Esophagus squamous epithelium (tissue), 5 donors: ENCODE data around the gene UGT8. TPM values are rescaled to one million over a fixed set of nuclear protein-coding genes. Genes with fewer than 3 reads are reported as not detected.

Source experiments
- DNase-seq: peaks from one replicate; lab custom pipeline; 2025; lab: John Stamatoyannopoulos, UW
- H3K27ac ChIP-seq, 4 donors: fragments of 200-600 bp; sonication (generic); one replicate each; pipeline ENCODE4 v1.5.1; 2016 to 2019; ENCODE audit warnings: mild to moderate bottlenecking in 1 of 4
- H3K27me3 ChIP-seq, 4 donors: fragments of 200-600 bp; sonication (generic); 1 replicate in 3 of 4; 2 replicates in 1 of 4; pipeline versions ENCODE4 v1.5.1 to v1.6.0; 2017 to 2021; ENCODE audit warnings: antibody characterized with exemption in 1 of 4
- H3K36me3 ChIP-seq, 3 donors: fragments of 200-600 bp; sonication (generic); one replicate each; pipeline ENCODE4 v1.5.1; 2016 to 2019
- H3K4me1 ChIP-seq, 3 donors: fragments of 200-600 bp; sonication (generic); one replicate each; pipeline ENCODE4 v1.5.1; 2017 to 2019
- H3K4me3 ChIP-seq, 4 donors: fragments of 200-600 bp; sonication (generic); 1 replicate in 3 of 4; 2 replicates in 1 of 4; pipeline ENCODE4 v1.5.1; 2016 to 2019; ENCODE audit warnings: mild to moderate bottlenecking in 2 of 4, moderate library complexity in 1 of 4
- H3K9me3 ChIP-seq, 3 donors: fragments of 200-600 bp; sonication (generic); one replicate each; pipeline ENCODE4 v1.5.1; 2016 to 2019
- POLR2A ChIP-seq, 4 donors: fragments of 450-650 bp; IDR thresholded peaks; one replicate each; pipeline ENCODE4 v1.6.1; 2017; ENCODE audit warnings: antibody characterized with exemption in 4 of 4, mild to moderate bottlenecking in 4 of 4, moderate library complexity in 3 of 4
- WGBS, 2 donors: methylation state at CpG; one replicate each; pipeline ENCODE4 v1.1.5; 2018; 5-methylcytosine and 5-hydroxymethylcytosine counted together
- intact Hi-C: fragments of 100-400 bp; cut with DNase I; formaldehyde crosslinking; loops from one replicate; pipeline ENCODE4 v1.15.0; 2022
- total RNA-seq, 4 donors: library from RNA; depleted of rRNA; stranded (reverse); fragments of >200 nt; gene quantifications; one replicate each; pipeline ENCODE4 v1.1.0, GENCODE V29; 2016
- TF ChIP-seq, protein P1 (sequence below), 6 experiments: fragments of 450-650 bp in 4 of 6; fragments of 200-600 bp in 2 of 6; sonication (generic) in 2 of 6; IDR thresholded peaks; one replicate each; pipeline ENCODE4 v1.5.1; 2016 to 2019; ENCODE audit warnings: antibody characterized with exemption in 6 of 6, mild to moderate bottlenecking in 4 of 6, moderate library complexity in 4 of 6
- donor health status: DM: yes; HTN: yes; CAD: no.

Gene UGT8
- total RNA-seq, 4 donors from 2014 or later: 1.2 to 3.9 (median 2.1) TPM

DNA sequence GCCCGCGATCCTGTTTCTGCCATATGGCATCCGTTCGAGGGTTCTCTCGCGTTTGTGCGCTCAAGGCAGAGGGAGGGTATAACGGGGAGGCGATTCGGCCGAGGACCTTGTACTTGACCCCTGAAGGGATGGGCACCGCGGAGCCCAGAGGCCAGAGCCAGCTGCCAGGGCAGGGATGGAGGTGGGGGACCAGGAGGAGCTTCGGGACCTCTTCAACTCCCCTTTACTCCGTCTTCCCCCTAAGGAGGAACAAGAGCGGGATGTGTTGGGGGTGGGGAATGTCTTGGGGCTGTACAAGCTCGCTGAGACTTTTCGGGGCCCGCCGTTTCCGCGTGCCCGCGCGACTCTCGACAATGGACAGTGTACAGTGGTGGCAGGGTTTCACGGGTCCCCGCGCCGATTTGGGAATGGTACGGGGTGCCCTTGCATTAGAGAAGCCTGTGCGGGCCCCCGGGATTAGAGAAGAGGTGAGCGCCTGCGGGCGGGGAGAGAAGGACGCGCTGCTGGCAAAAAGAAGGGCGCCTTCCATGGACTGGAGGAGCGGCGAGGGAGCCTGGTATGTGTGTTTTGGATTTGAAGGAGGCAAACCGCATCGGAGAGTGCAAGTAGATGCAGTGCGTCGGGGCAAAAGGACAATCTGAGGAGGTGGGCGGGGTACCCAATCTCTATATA is 760 bp downstream of the UGT8 start:
- intact Hi-C loops: no loop called here
- Histone ChIP-seq H3K9me3 (no peaks in the 10 kb centered on the region), H3K4me1 (peaks cover 12 to 26% (median 18%) of the 10 kb centered on the region in 3 donors), H3K27me3 (peaks cover 0 to 59% (median 0%) of the 10 kb centered on the region in 4 donors), H3K27ac (peak overlapping the region in 1 of 4 donors; percentile 17), H3K4me3 (peak overlapping the region; percentile 36 to 69 (median 54)), H3K36me3 (no peaks in the 10 kb centered on the region)
- no peak for TF ChIP-seq POLR2A (IDR thresholded peaks at IDR 0.05)
- TF ChIP-seq, protein P1, sequence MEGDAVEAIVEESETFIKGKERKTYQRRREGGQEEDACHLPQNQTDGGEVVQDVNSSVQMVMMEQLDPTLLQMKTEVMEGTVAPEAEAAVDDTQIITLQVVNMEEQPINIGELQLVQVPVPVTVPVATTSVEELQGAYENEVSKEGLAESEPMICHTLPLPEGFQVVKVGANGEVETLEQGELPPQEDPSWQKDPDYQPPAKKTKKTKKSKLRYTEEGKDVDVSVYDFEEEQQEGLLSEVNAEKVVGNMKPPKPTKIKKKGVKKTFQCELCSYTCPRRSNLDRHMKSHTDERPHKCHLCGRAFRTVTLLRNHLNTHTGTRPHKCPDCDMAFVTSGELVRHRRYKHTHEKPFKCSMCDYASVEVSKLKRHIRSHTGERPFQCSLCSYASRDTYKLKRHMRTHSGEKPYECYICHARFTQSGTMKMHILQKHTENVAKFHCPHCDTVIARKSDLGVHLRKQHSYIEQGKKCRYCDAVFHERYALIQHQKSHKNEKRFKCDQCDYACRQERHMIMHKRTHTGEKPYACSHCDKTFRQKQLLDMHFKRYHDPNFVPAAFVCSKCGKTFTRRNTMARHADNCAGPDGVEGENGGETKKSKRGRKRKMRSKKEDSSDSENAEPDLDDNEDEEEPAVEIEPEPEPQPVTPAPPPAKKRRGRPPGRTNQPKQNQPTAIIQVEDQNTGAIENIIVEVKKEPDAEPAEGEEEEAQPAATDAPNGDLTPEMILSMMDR (IDR thresholded peaks at IDR 0.05): no peak
- WGBS, 2 donors: 1% methylated on average over 21 to 30 of the region's 46 CpGs
- DNase-seq: peak; percentile 2

DNA sequence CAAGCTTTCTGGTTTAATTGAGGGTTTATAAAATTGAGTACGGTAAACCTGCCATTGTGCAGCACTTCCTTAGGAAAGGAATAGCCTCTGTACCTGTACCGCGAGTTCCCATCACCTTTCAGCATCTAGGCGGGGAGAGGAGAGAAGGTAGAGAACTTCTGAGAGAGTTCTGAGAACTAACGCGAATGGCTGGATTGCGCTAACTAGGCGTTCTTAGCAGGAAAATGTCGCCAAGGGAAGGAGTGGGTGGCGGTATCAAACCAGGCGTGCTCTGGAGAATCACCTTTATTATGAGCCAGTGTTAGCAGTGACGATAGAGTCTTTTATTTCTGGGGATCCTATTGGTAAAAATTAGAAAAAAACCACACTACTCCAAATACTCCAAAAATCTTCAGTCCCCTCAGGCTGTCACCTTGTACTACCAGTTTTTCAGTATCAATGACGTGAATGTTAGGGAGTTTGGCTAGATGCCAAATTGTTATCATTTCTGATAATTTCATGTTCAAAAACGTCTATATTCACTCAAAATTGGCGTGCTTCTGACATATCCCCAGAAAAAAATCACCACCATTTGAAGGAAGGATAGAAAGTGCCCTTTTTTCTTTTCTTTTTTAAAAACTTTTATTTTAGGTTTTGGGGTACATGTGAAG is 1.4 kb downstream of the UGT8 start:
- no peak for DNase-seq

DNA sequence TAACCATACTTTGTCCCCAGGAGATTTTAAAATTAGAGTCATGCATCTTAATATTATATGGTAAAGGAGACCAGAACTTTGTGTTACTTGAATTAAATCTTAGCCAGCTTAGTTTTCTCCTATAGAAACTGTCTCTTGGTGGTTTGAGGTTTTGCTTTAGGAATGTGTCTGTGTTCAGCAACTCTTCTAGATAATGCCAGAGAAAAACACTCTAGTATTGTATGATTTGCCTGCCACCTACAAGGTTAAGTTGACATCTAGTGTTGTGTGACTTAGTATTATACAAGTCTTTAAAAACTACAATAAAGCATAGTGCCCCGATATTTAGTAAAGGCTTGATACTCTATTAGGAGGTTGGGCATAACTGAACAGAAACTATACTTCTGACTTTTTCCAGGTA is 2.1 kb downstream of the UGT8 start:
- peaks cover 12 to 26% (median 18%) of the 10 kb centered on the region in 3 donors for H3K4me1 ChIP-seq
- WGBS, 2 donors: 90 to 92% methylated on average over 1 of the region's 1 CpG
- H3K4me3 ChIP-seq: no peak overlapping the region
- no peak for DNase-seq
- no peak overlapping the region for H3K27ac ChIP-seq
- no peaks in the 10 kb centered on the region for H3K36me3 ChIP-seq
- H3K9me3 ChIP-seq: no peaks in the 10 kb centered on the region
- intact Hi-C loops: no loop called here
- TF ChIP-seq, protein P1 (IDR thresholded peaks at IDR 0.05): no peak
- TF ChIP-seq POLR2A (IDR thresholded peaks at IDR 0.05): no peak
- H3K27me3 ChIP-seq: peaks cover 0 to 49% (median 0%) of the 10 kb centered on the region in 4 donors

More for the DNA sequence above, 1.4 kb downstream of the UGT8 start:
- no peaks in the 10 kb centered on the region for H3K9me3 ChIP-seq
- H3K27me3 ChIP-seq: peaks cover 0 to 55% (median 0%) of the 10 kb centered on the region in 4 donors
- H3K36me3 ChIP-seq: no peaks in the 10 kb centered on the region
- peaks cover 12 to 26% (median 18%) of the 10 kb centered on the region in 3 donors for H3K4me1 ChIP-seq
- intact Hi-C loops: no loop called here
- no peak for TF ChIP-seq POLR2A (IDR thresholded peaks at IDR 0.05)
- TF ChIP-seq, protein P1 (IDR thresholded peaks at IDR 0.05): no peak
- H3K4me3 ChIP-seq: peak overlapping the region; percentile 36 to 69 (median 54)
- H3K27ac ChIP-seq: no peak overlapping the region
- 11 to 20% methylated on average over 15 of the region's 15 CpGs for WGBS, 2 donors

DNA sequence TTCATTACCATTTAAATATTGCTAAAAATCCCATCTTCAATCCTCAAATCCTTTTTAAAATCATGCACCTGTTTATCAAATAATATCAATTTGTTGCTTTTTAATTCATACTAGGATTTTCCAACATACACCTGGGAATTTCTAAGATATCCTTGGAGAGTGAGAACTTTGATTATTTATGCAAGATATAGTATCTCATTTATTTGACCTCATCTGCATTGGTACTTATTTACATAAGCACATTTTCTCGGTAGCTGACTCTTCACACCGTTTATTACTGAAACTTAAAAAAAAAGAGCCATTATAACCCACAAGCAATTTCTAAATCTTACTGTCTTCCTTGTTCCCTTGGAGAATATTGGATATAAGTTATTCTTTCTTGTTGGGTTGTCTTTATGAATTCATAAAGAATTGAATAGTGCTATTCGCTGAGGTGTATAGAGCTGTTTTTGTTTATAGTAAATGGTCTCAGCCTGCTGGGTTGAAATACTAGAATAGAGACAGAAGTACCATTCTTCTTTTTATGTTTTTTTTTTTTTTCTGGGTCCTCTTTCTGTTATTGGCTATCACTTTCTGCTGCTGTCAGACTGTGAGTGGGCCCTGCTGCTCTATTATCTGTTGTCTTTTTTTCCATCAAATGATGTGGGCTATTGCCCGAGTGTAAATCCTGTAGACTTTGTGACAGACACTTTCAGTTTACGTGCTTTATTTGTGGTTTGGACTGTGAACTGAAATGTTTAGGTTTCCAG is 2.9 kb downstream of the UGT8 start:
- H3K4me1 ChIP-seq: peaks cover 12 to 33% (median 18%) of the 10 kb centered on the region in 3 donors
- no peaks in the 10 kb centered on the region for H3K9me3 ChIP-seq
- 74 to 83% methylated on average over 5 of the region's 5 CpGs for WGBS, 2 donors
- H3K36me3 ChIP-seq: no peaks in the 10 kb centered on the region
- peaks cover 0 to 42% (median 0%) of the 10 kb centered on the region in 4 donors for H3K27me3 ChIP-seq
- H3K4me3 ChIP-seq: no peak overlapping the region
- intact Hi-C loops: no loop called here
- no peak overlapping the region for H3K27ac ChIP-seq
- no peak for DNase-seq
- no peak for TF ChIP-seq POLR2A (IDR thresholded peaks at IDR 0.05)
- TF ChIP-seq, protein P1 (IDR thresholded peaks at IDR 0.05): no peak
